ENCODE data around the gene CXCL8.

GRCh38 chr4:73751166-73751565 lies 10.8 kb downstream of the CXCL8 start:
- TF ChIP-seq CTCF (IDR thresholded peaks at IDR 0.05; ENCODE audit: low read length) (no peak), EZH2 (IDR thresholded peaks at IDR 0.05; ENCODE audit: borderline replicate concordance, low read length) (no peak)
